Nephron progenitor cell (in vitro differentiated cells): ENCODE data around the gene SP9.

Experiments used
- DNase-seq: peaks from one replicate; pipeline ENCODE4 v3.0.0; 2021
- H3K27ac Mint-ChIP-seq: 2 replicates; pipeline ENCODE4 v1.8.0; 2021; ENCODE audit warnings: mild to moderate bottlenecking, moderate library complexity, mixed read lengths
- H3K27me3 Mint-ChIP-seq: 2 replicates; pipeline ENCODE4 v1.8.0; 2021; ENCODE audit warnings: mild to moderate bottlenecking, low read depth, mixed read lengths; ENCODE audit not compliant: poor library complexity
- H3K36me3 Mint-ChIP-seq: 2 replicates; pipeline ENCODE4 v1.8.0; 2021; ENCODE audit warnings: low read depth, mixed read lengths
- H3K4me1 Mint-ChIP-seq: 2 replicates; pipeline ENCODE4 v1.8.0; 2021; ENCODE audit warnings: mixed read lengths
- H3K4me3 Mint-ChIP-seq: 2 replicates; pipeline ENCODE4 v1.8.0; 2021; ENCODE audit warnings: mild to moderate bottlenecking, moderate library complexity, mixed read lengths
- H3K9me3 Mint-ChIP-seq: 2 replicates; pipeline ENCODE4 v1.8.0; 2021; ENCODE audit warnings: mild to moderate bottlenecking, moderate library complexity, mixed read lengths
- CTCF ChIP-seq: fragments of 200-600 bp; sonication (generic); IDR thresholded peaks from 2 replicates; pipeline ENCODE4 v1.5.0; 2021; ENCODE audit warnings: antibody characterized with exemption

The SP9 gene

GRCh38 chr2:174332217-174332963 is 2.4 kb upstream of the SP9 start:
- H3K36me3 Mint-ChIP-seq, result no peaks in the 10 kb centered on the region
- no peaks in the 10 kb centered on the region for H3K9me3 Mint-ChIP-seq
- H3K27me3 Mint-ChIP-seq, result peaks cover 81% of the 10 kb centered on the region
- no peak for TF ChIP-seq CTCF
- peak; percentile 62 for DNase-seq
- peaks cover 75% of the 10 kb centered on the region for H3K4me1 Mint-ChIP-seq
- H3K27ac Mint-ChIP-seq, result peak overlapping the region; percentile 36
- peak overlapping the region; percentile 82 for H3K4me3 Mint-ChIP-seq

- Mint-ChIP-seq H3K27me3 (peaks cover 81% of the 10 kb centered on the region), H3K4me3 (peak overlapping the region; percentile 82), H3K9me3 (no peaks in the 10 kb centered on the region), H3K36me3 (no peaks in the 10 kb centered on the region), H3K4me1 (peaks cover 75% of the 10 kb centered on the region), H3K27ac (peak overlapping the region; percentile 36)
- TF ChIP-seq CTCF, result no peak
- DNase-seq, result no peak
Observed at GRCh38 chr2:174333017-174333371, 1.8 kb upstream of the SP9 start.

- Mint-ChIP-seq H3K4me1 (peaks cover 72% of the 10 kb centered on the region), H3K9me3 (no peaks in the 10 kb centered on the region), H3K4me3 (peak overlapping the region; percentile 82), H3K36me3 (no peaks in the 10 kb centered on the region), H3K27ac (no peak overlapping the region), H3K27me3 (peaks cover 81% of the 10 kb centered on the region)
- DNase-seq, result peak; percentile 45
- no peak for TF ChIP-seq CTCF
Observed at GRCh38 chr2:174333372-174334277, 1.1 kb upstream of the SP9 start.

GRCh38 chr2:174334278-174334715 is 457 bp upstream of the SP9 start:
- Mint-ChIP-seq H3K4me3 (peak overlapping the region; percentile 82), H3K36me3 (no peaks in the 10 kb centered on the region), H3K4me1 (peaks cover 71% of the 10 kb centered on the region), H3K27ac (no peak overlapping the region), H3K9me3 (no peaks in the 10 kb centered on the region), H3K27me3 (peaks cover 81% of the 10 kb centered on the region)
- DNase-seq, result no peak
- TF ChIP-seq CTCF, result no peak

- H3K27me3 Mint-ChIP-seq, result peaks cover 80% of the 10 kb centered on the region
- no peak overlapping the region for H3K27ac Mint-ChIP-seq
- H3K36me3 Mint-ChIP-seq, result no peaks in the 10 kb centered on the region
- no peak for TF ChIP-seq CTCF
- H3K9me3 Mint-ChIP-seq, result no peaks in the 10 kb centered on the region
- H3K4me3 Mint-ChIP-seq, result peak overlapping the region; percentile 84
- peaks cover 69% of the 10 kb centered on the region for H3K4me1 Mint-ChIP-seq
- DNase-seq, result peak; percentile 65
Observed at GRCh38 chr2:174335254-174335987, 667 bp downstream of the SP9 start.
